Measurements from ENCODE around the gene KDM6B. TPM values are rescaled to one million over a fixed set of nuclear protein-coding genes. Genes with fewer than 3 reads are reported as not detected.

The KDM6B gene
- total and polyA plus RNA-seq, 9 of the 15 experiments (the other 6 are each of a cell fraction or from before 2014, with no cell fraction given) = 0.01 to 22.9 (median 2.2) TPM

DNA sequence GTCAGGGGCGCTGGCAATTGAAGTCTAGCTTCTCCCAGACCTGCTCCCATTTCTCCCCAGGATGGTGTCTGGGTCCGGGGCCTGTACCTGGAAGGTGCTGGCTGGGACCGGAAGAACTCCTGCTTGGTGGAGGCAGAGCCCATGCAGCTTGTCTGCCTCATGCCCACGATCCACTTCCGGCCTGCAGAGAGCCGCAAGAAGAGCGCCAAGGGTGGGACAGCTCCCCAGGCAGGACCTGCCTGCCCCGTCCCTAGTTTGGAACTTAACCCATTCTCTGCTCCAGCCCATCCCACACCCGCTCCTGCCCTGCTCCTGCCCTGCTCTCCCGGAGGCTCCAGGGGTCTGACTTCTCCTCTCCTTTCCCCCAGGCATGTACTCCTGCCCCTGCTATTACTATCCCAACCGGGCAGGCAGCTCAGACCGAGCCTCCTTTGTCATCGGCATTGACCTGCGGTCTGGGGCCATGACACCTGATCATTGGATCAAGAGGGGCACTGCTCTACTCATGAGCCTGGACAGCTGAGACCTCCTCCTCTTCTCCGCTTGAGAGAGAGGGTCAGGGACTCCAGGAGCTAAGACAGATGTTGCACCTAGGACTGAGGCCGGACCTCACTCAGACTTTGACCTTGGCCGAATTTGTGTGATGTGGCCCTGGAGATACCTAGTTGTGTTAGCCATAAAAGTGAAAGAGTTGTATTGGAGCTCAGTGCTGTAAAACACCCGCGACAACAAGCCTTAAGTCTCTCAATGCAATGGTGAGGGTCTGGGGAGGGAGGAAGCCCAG, 814 bp upstream of the KDM6B start:
- H2AFZ ChIP-seq (ENCODE audit: low read depth, low read length) = peak overlapping the region; percentile 87
- H3K27ac ChIP-seq (ENCODE audit: extremely low read depth, low read depth, low read length) = no peak overlapping the region
- DNase-seq (ENCODE audit: extremely low read depth in 1 of 4, low spot score in 3 of 4) (no peak), ATAC-seq (no peak), FAIRE-seq (no peak)
- no TSS peak for BruUV-seq (replicated peaks)
- WGBS (ENCODE audit: insufficient coverage, low coverage, missing lambda C conversion rate) = 45% methylated on average over 10 of the region's 19 CpGs
- H3K9me1 ChIP-seq (ENCODE audit: control insufficient read depth, insufficient read depth, low read length) = no peaks in the 10 kb centered on the region
- CTCF ChIA-PET (ENCODE audit: low intra/inter-chr PET ratio) = no interaction called here
- no peaks in the 10 kb centered on the region for H4K20me1 ChIP-seq (replicated peaks; ENCODE audit: control insufficient read depth, insufficient read depth, low read length)
- no peaks in the 10 kb centered on the region; the same call in 2 of the 3 replicates for H3K79me2 ChIP-seq (ENCODE audit: control insufficient read depth, insufficient read depth, low read length)
- intact Hi-C loops (cut with micrococcal nuclease) = loop anchor here (10.0 kb wide), 2 partner anchors 62 to 292 kb away; partner anchors contain the start of gene HES7
- peak overlapping the region; percentile 65 for H3K4me3 ChIP-seq
- peak overlapping the region; percentile 80 for H3K4me2 ChIP-seq (ENCODE audit: insufficient read depth, low read length)
- H3K9me3 ChIP-seq (replicated peaks; ENCODE audit: control insufficient read depth, insufficient read depth, low read depth, low read length) = no peaks in the 10 kb centered on the region
- H3K27me3 ChIP-seq (ENCODE audit: control insufficient read depth in 2 of 2, insufficient read depth in 2 of 2, low read length in 2 of 2) = peaks cover 14 to 17% of the 10 kb centered on the region in 2 experiments; a peak in 4 of 5 replicates
- TF ChIP-seq POLR2B (IDR thresholded peaks at IDR 0.05; ENCODE audit: low read depth, partially characterized antibody) (no peak), RFX5 (IDR thresholded peaks at IDR 0.05; ENCODE audit: low read depth, low read length) (no peak), ESRRA (IDR thresholded peaks at IDR 0.05; ENCODE audit: borderline replicate concordance, low read depth) (0 out of 2 replicates have a peak, but pooled peaks have one; percentile 37), ELK3 (CRISPR knock-in tag; IDR thresholded peaks at IDR 0.05) (no peak), KDM2B (CRISPR knock-in tag; IDR thresholded peaks at IDR 0.05) (no peak)
- H3K36me3 ChIP-seq (ENCODE audit: control insufficient read depth, insufficient read depth, low read length) = no peaks in the 10 kb centered on the region
- H3K9ac ChIP-seq (ENCODE audit: insufficient read depth in 1 of 2, low read depth in 2 of 2, low read length in 2 of 2) = peak overlapping the region in 1 of 2 experiments; percentile 55; a peak in 3 of 4 replicates
- POLR2A ChIA-PET = interaction anchor here (0.6 to 1.2 kb wide), 4 partner anchors 9 to 50 kb away, joined by 3 to 4 read pairs (median 4); no protein-coding TSS in a partner anchor
- H3K4me1 ChIP-seq (replicated peaks in 1 of 2; ENCODE audit: control insufficient read depth in 2 of 2, insufficient read depth in 2 of 2, low read length in 2 of 2) = peaks cover 18 to 38% of the 10 kb centered on the region in 2 experiments
- in situ Hi-C loops (cut with MboI) = no loop called here

All from K562 (cell line).